Measurements from ENCODE around the gene HDC.

HDC gene

GRCh38 chr15:50227076-50227475, 38.5 kb downstream of the HDC start:
- H3K27me3 Mint-ChIP-seq (ENCODE audit: low read depth): no peaks in the 10 kb centered on the region
- H3K27ac Mint-ChIP-seq: no peak overlapping the region
- no peaks in the 10 kb centered on the region for H3K4me1 Mint-ChIP-seq (ENCODE audit: low read depth)
- no peaks in the 10 kb centered on the region for H3K9me3 Mint-ChIP-seq
- no peak overlapping the region for H3K4me3 Mint-ChIP-seq
- H3K36me3 Mint-ChIP-seq (ENCODE audit: low read depth): peaks cover 43% of the 10 kb centered on the region
- no peak for DNase-seq (ENCODE audit: low spot score)

GRCh38 chr15:50225938-50226337, 39.6 kb downstream of the HDC start:
- Mint-ChIP-seq H3K9me3 (no peaks in the 10 kb centered on the region), H3K4me1 (ENCODE audit: low read depth) (no peaks in the 10 kb centered on the region), H3K36me3 (ENCODE audit: low read depth) (peaks cover 44% of the 10 kb centered on the region), H3K27me3 (ENCODE audit: low read depth) (no peaks in the 10 kb centered on the region), H3K27ac (no peak overlapping the region), H3K4me3 (no peak overlapping the region)
- no peak for DNase-seq (ENCODE audit: low spot score)

GRCh38 chr15:50225057-50225456, 40.5 kb downstream of the HDC start:
- peaks cover 43% of the 10 kb centered on the region for H3K36me3 Mint-ChIP-seq (ENCODE audit: low read depth)
- no peaks in the 10 kb centered on the region for H3K4me1 Mint-ChIP-seq (ENCODE audit: low read depth)
- no peaks in the 10 kb centered on the region for H3K9me3 Mint-ChIP-seq
- DNase-seq (ENCODE audit: low spot score): no peak
- no peaks in the 10 kb centered on the region for H3K27me3 Mint-ChIP-seq (ENCODE audit: low read depth)
- no peak overlapping the region for H3K4me3 Mint-ChIP-seq
- no peak overlapping the region for H3K27ac Mint-ChIP-seq

- H3K27me3 Mint-ChIP-seq (ENCODE audit: low read depth): no peaks in the 10 kb centered on the region
- no peaks in the 10 kb centered on the region for H3K9me3 Mint-ChIP-seq
- no peak overlapping the region for H3K4me3 Mint-ChIP-seq
- peaks cover 43% of the 10 kb centered on the region for H3K36me3 Mint-ChIP-seq (ENCODE audit: low read depth)
- H3K27ac Mint-ChIP-seq: no peak overlapping the region
- no peak for DNase-seq (ENCODE audit: low spot score)
- H3K4me1 Mint-ChIP-seq (ENCODE audit: low read depth): no peaks in the 10 kb centered on the region
Measured at GRCh38 chr15:50224606-50225005, 40.9 kb downstream of the HDC start.

- Mint-ChIP-seq H3K27me3 (ENCODE audit: low read depth) (no peaks in the 10 kb centered on the region), H3K36me3 (ENCODE audit: low read depth) (peaks cover 29% of the 10 kb centered on the region), H3K27ac (peak overlapping the region; percentile 11), H3K4me3 (no peak overlapping the region), H3K4me1 (ENCODE audit: low read depth) (peaks cover 4% of the 10 kb centered on the region), H3K9me3 (no peaks in the 10 kb centered on the region)
- DNase-seq (ENCODE audit: low spot score): no peak
Measured at GRCh38 chr15:50222181-50222580, 43.3 kb downstream of the HDC start.

- H3K27ac Mint-ChIP-seq: no peak overlapping the region
- DNase-seq (ENCODE audit: low spot score): no peak
- H3K4me3 Mint-ChIP-seq: no peak overlapping the region
Measured at GRCh38 chr15:50219820-50220219, 45.7 kb downstream of the HDC start.

GRCh38 chr15:50218691-50219090, 46.8 kb downstream of the HDC start:
- Mint-ChIP-seq H3K27me3 (ENCODE audit: low read depth) (no peaks in the 10 kb centered on the region), H3K4me1 (ENCODE audit: low read depth) (peaks cover 7% of the 10 kb centered on the region), H3K9me3 (peaks cover 3% of the 10 kb centered on the region), H3K36me3 (ENCODE audit: low read depth) (peaks cover 32% of the 10 kb centered on the region), H3K4me3 (no peak overlapping the region), H3K27ac (no peak overlapping the region)
- no peak for DNase-seq (ENCODE audit: low spot score)

More at GRCh38 chr15:50219820-50220219, 45.7 kb downstream of the HDC start:
- Mint-ChIP-seq H3K4me1 (ENCODE audit: low read depth) (peaks cover 4% of the 10 kb centered on the region), H3K36me3 (ENCODE audit: low read depth) (peaks cover 25% of the 10 kb centered on the region), H3K27me3 (ENCODE audit: low read depth) (no peaks in the 10 kb centered on the region), H3K9me3 (no peaks in the 10 kb centered on the region)

GRCh38 chr15:50218291-50218690, 47.2 kb downstream of the HDC start:
- no peaks in the 10 kb centered on the region for H3K27me3 Mint-ChIP-seq (ENCODE audit: low read depth)
- H3K27ac Mint-ChIP-seq: no peak overlapping the region
- H3K4me1 Mint-ChIP-seq (ENCODE audit: low read depth): peaks cover 8% of the 10 kb centered on the region
- no peak overlapping the region for H3K4me3 Mint-ChIP-seq
- H3K36me3 Mint-ChIP-seq (ENCODE audit: low read depth): peaks cover 30% of the 10 kb centered on the region
- peaks cover 4% of the 10 kb centered on the region for H3K9me3 Mint-ChIP-seq
- DNase-seq (ENCODE audit: low spot score): no peak

- H3K4me3 Mint-ChIP-seq: no peak overlapping the region
- peaks cover 23% of the 10 kb centered on the region for H3K9me3 Mint-ChIP-seq
- DNase-seq (ENCODE audit: low spot score): no peak
- H3K4me1 Mint-ChIP-seq (ENCODE audit: low read depth): peaks cover 4% of the 10 kb centered on the region
- H3K36me3 Mint-ChIP-seq (ENCODE audit: low read depth): peaks cover 78% of the 10 kb centered on the region
- no peak overlapping the region for H3K27ac Mint-ChIP-seq
- no peaks in the 10 kb centered on the region for H3K27me3 Mint-ChIP-seq (ENCODE audit: low read depth)
Measured at GRCh38 chr15:50210462-50211157, 54.9 kb downstream of the HDC start.

- H3K9me3 Mint-ChIP-seq: peaks cover 23% of the 10 kb centered on the region
- no peaks in the 10 kb centered on the region for H3K27me3 Mint-ChIP-seq (ENCODE audit: low read depth)
- peaks cover 4% of the 10 kb centered on the region for H3K4me1 Mint-ChIP-seq (ENCODE audit: low read depth)
- peaks cover 77% of the 10 kb centered on the region for H3K36me3 Mint-ChIP-seq (ENCODE audit: low read depth)
- H3K27ac Mint-ChIP-seq: no peak overlapping the region
- no peak for DNase-seq (ENCODE audit: low spot score)
- no peak overlapping the region for H3K4me3 Mint-ChIP-seq
Measured at GRCh38 chr15:50209809-50210208, 55.7 kb downstream of the HDC start.

- no peak for DNase-seq (ENCODE audit: low spot score)
- H3K9me3 Mint-ChIP-seq: peaks cover 6% of the 10 kb centered on the region
- H3K4me1 Mint-ChIP-seq (ENCODE audit: low read depth): no peaks in the 10 kb centered on the region
- no peak overlapping the region for H3K4me3 Mint-ChIP-seq
- no peak overlapping the region for H3K27ac Mint-ChIP-seq
- no peaks in the 10 kb centered on the region for H3K27me3 Mint-ChIP-seq (ENCODE audit: low read depth)
- H3K36me3 Mint-ChIP-seq (ENCODE audit: low read depth): peaks cover 62% of the 10 kb centered on the region
Measured at GRCh38 chr15:50206020-50206419, 59.5 kb downstream of the HDC start.

- DNase-seq (ENCODE audit: low spot score): no peak
- Mint-ChIP-seq H3K27me3 (ENCODE audit: low read depth) (no peaks in the 10 kb centered on the region), H3K36me3 (ENCODE audit: low read depth) (peaks cover 39% of the 10 kb centered on the region), H3K4me1 (ENCODE audit: low read depth) (no peaks in the 10 kb centered on the region), H3K4me3 (no peak overlapping the region), H3K9me3 (no peaks in the 10 kb centered on the region), H3K27ac (no peak overlapping the region)
Measured at GRCh38 chr15:50202003-50202402, 63.5 kb downstream of the HDC start.

GRCh38 chr15:50192926-50193620, 72.5 kb downstream of the HDC start:
- Mint-ChIP-seq H3K9me3 (no peaks in the 10 kb centered on the region), H3K27ac (no peak overlapping the region), H3K36me3 (ENCODE audit: low read depth) (peaks cover 30% of the 10 kb centered on the region), H3K4me3 (no peak overlapping the region), H3K27me3 (ENCODE audit: low read depth) (no peaks in the 10 kb centered on the region), H3K4me1 (ENCODE audit: low read depth) (peaks cover 22% of the 10 kb centered on the region)
- no peak for DNase-seq (ENCODE audit: low spot score)

- Mint-ChIP-seq H3K9me3 (no peaks in the 10 kb centered on the region), H3K27me3 (ENCODE audit: low read depth) (no peaks in the 10 kb centered on the region), H3K27ac (no peak overlapping the region), H3K36me3 (ENCODE audit: low read depth) (peaks cover 35% of the 10 kb centered on the region), H3K4me3 (no peak overlapping the region), H3K4me1 (ENCODE audit: low read depth) (peaks cover 27% of the 10 kb centered on the region)
- no peak for DNase-seq (ENCODE audit: low spot score)
Measured at GRCh38 chr15:50192164-50192563, 73.4 kb downstream of the HDC start.

Data from T-helper 2 cell treated with Interferon-gamma antibody and Interleukin-4, amounts not matched to agents 5 μg/mL and 100 μg/mL, for 36 hours (primary cell).